GM12878 (cell line): Measurements from ENCODE around the gene BCL2L13. TPM values are rescaled to one million over a fixed set of nuclear protein-coding genes. Genes with fewer than 3 reads are reported as not detected.

Experiments used
- ATAC-seq: fragments of 200-7000 bp; cut with Tn5 transposase; 3 replicates; pipeline ENCODE4 v1.9.1; 2020; ENCODE audit warnings: mild to moderate bottlenecking, moderate library complexity
- BruUV-seq: library from RNA; stranded (reverse); fragments of 400-500 nt; replicated peaks from 2 replicates; lab custom pipeline; 2021; lab: Mats Ljungman, UMichigan
- CTCF ChIA-PET: fragments of 300-600 bp; sonication (Branson Sonifier 250); formaldehyde crosslinking; extraction: SDS; loops from one replicate; lab custom pipeline; 2021; ENCODE audit warnings: inconsistent platforms; lab: Yijun Ruan, JAX
- POLR2A ChIA-PET: fragments of 350-600 bp; formaldehyde crosslinking; extraction: SDS; loops from one replicate; lab custom pipeline; 2021; ENCODE audit warnings: inconsistent platforms; lab: Charles Lee
- RAD21 ChIA-PET: fragments of 300-600 bp; sonication (Branson Sonifier 250); formaldehyde crosslinking; loops from one replicate; lab custom pipeline; 2023; ENCODE audit warnings: antibody characterized with exemption; ENCODE audit not compliant: unreplicated experiment; lab: Charles Lee
- SMC1A ChIA-PET: fragments of 300-600 bp; sonication (Branson Sonifier 250); formaldehyde crosslinking; loops from one replicate; lab custom pipeline; 2023; ENCODE audit not compliant: unreplicated experiment, uncharacterized antibody; lab: Charles Lee
- DNase-seq: peaks from one replicate; pipeline ENCODE4 v3.0.0-alpha.2; 2011; ENCODE audit warnings: low read depth, low spot score
- FAIRE-seq: peaks from 3 replicates; lab custom pipeline; 2011; peaks lifted over from hg19 to GRCh38; lab: Jason Lieb, UNC
- H2AFZ ChIP-seq: 2 replicates; pipeline ENCODE4 v1.6.0; 2011; ENCODE audit warnings: low read depth, low read length, control low read depth; ENCODE audit not compliant: control insufficient read depth
- H3K27ac ChIP-seq: 2 replicates; pipeline ENCODE4 v1.5.1; 2011; ENCODE audit warnings: control low read depth; ENCODE audit not compliant: control insufficient read depth, insufficient read depth
- H3K27me3 ChIP-seq, 2 experiments: replicated peaks in 1 of 2; 2 replicates each; pipeline versions ENCODE4 v1.6.0 to v1.6.1; 2011; ENCODE audit warnings: low read length in 1 of 2; ENCODE audit not compliant: control insufficient read depth in 2 of 2, insufficient read depth in 2 of 2
- H3K36me3 ChIP-seq, 2 experiments: 2 replicates each; pipeline ENCODE4 v1.5.1; 2011; ENCODE audit warnings: low read length in 1 of 2; ENCODE audit not compliant: control insufficient read depth in 2 of 2, insufficient read depth in 2 of 2
- H3K4me1 ChIP-seq: 2 replicates; pipeline ENCODE4 v1.6.1; 2011; ENCODE audit warnings: mild to moderate bottlenecking, low read length, moderate library complexity, mixed read lengths; ENCODE audit not compliant: control insufficient read depth, insufficient read depth
- H3K4me2 ChIP-seq: 2 replicates; pipeline ENCODE4 v1.6.0; 2011; ENCODE audit warnings: control low read depth; ENCODE audit not compliant: control insufficient read depth, insufficient read depth
- H3K4me3 ChIP-seq: fragments of 200-600 bp; sonication (generic); 2 replicates; pipeline ENCODE4 v1.5.1; 2016
- H3K79me2 ChIP-seq: 2 replicates; pipeline ENCODE4 v1.6.0; 2011; ENCODE audit warnings: low read length; ENCODE audit not compliant: control insufficient read depth, insufficient read depth
- H3K9ac ChIP-seq: 2 replicates; pipeline ENCODE4 v1.8.0; 2011; ENCODE audit warnings: low read length, control low read depth, mixed read lengths; ENCODE audit not compliant: control insufficient read depth, insufficient read depth
- H3K9me3 ChIP-seq: replicated peaks from 3 replicates; pipeline ENCODE4 v1.5.1; 2011; ENCODE audit warnings: mild to moderate bottlenecking, low read length; ENCODE audit not compliant: control insufficient read depth, insufficient read depth
- H4K20me1 ChIP-seq: 2 replicates; pipeline ENCODE4 v1.6.0; 2011; ENCODE audit not compliant: control insufficient read depth, insufficient read depth
- CBFB ChIP-seq: IDR thresholded peaks from 2 replicates; pipeline ENCODE4 v1.6.1; 2016; ENCODE audit warnings: antibody characterized with exemption, low read depth
- EZH2 ChIP-seq: IDR thresholded peaks from 2 replicates; pipeline ENCODE4 v1.6.1; 2012; ENCODE audit warnings: low read depth, mild to moderate bottlenecking, control low read depth, inconsistent platforms, low read length, borderline replicate concordance; ENCODE audit not compliant: control insufficient read depth
- IRF4 ChIP-seq: IDR thresholded peaks from 2 replicates; pipeline ENCODE4 v1.6.1; 2011; ENCODE audit warnings: low read depth, low read length
- NR2C1 ChIP-seq: fragments of 450-650 bp; IDR thresholded peaks from 2 replicates; pipeline ENCODE4 v1.6.1; 2017; ENCODE audit warnings: antibody characterized with exemption, mild to moderate bottlenecking, moderate library complexity
- POU2F2 ChIP-seq: IDR thresholded peaks from 3 replicates; pipeline ENCODE4 v1.6.1; 2011; ENCODE audit warnings: low read depth, mild to moderate bottlenecking, low read length, borderline replicate concordance
- WGBS: methylation state at CpG from one replicate; pipeline ENCODE4 v1.1.6; 2016; ENCODE audit warnings: low lambda C conversion rate; ENCODE audit not compliant: insufficient replicate concordance, insufficient coverage; ENCODE audit errors: missing lambda C conversion rate; 5-methylcytosine and 5-hydroxymethylcytosine counted together
- in situ Hi-C: fragments of 300-500 bp; cut with MboI; formaldehyde crosslinking; loops from 9 replicates; pipeline ENCODE4 v1.14.3; 2018; ENCODE audit warnings: mixed read lengths
- intact Hi-C: fragments of 100-400 bp; cut with micrococcal nuclease; formaldehyde crosslinking; loops from one replicate; pipeline ENCODE4 v1.14.2; 2022; ENCODE audit not compliant: unreplicated experiment
- polyA plus RNA-seq, 11 experiments: library from polyadenylated mRNA; depleted of rRNA in 4 of 11; unstranded in 6 of 11; stranded (reverse) in 5 of 11; fragments of >200 nt; fragmentation: Nextera tagmentation in 4 of 11; fragmentation: Illumina TruSeq in 1 of 11; extraction: Ambion mirVana in 4 of 11; extraction: Trizol in 1 of 11; gene quantifications; 1 replicate in 1 of 11; 2 replicates in 10 of 11; pipeline versions ENCODE4 v1.2.1 to v1.2.3, GENCODE V29; 2011 to 2016; ENCODE audit warnings: inconsistent platforms in 2 of 11, missing spikeins in 2 of 11, low read depth in 1 of 11
- total RNA-seq, 4 experiments: library from RNA; depleted of rRNA in 3 of 4; stranded (reverse); fragments of >200 nt in 3 of 4; fragmentation: Illumina TruSeq in 1 of 4; extraction: Trizol in 1 of 4; gene quantifications; 2 replicates each; pipeline versions ENCODE4 v1.2.1 to v1.2.3, GENCODE V29; 2013 to 2021
- TF ChIP-seq, protein P1 (sequence below): fragments of 450-650 bp; IDR thresholded peaks from 2 replicates; pipeline ENCODE4 v1.6.1; 2016; ENCODE audit warnings: mild to moderate bottlenecking, moderate library complexity, borderline replicate concordance
- TF ChIP-seq, protein P2 (sequence below): IDR thresholded peaks from 2 replicates; pipeline ENCODE4 v1.6.1; 2012; ENCODE audit warnings: low read depth, low read length, improper control_type of control experiment

BCL2L13 gene
- total and polyA plus RNA-seq, 10 of the 15 experiments (the other 5 are each of a cell fraction or from before 2014, with no cell fraction given), result 18.6 to 30.6 (median 28.2) TPM

DNA sequence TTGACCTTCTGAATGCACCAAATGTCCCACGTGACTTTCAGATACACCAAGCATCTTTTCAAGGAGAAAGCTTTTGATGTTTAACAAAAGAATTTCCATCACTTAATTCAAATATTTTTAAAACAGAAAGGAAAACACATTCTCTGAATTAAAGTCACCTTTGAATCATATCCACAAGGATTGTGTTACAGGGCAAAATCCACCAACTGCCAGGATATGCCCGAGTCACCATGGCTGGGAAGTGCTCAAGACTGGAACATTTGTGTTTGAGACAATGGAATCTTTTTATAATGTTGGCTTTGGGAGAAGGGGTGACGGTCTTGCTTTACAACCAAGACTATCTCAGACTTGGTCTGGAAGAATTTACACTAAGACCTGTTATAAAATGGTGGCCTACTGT is 94.9 kb downstream of the BCL2L13 start:
- Histone ChIP-seq H3K36me3 (peaks cover 17 to 18% of the 10 kb centered on the region in 2 experiments), H3K4me1 (no peaks in the 10 kb centered on the region), H2AFZ (no peak overlapping the region), H3K27ac (no peak overlapping the region)
- DNase-seq, result no peak
- TF ChIP-seq, protein P1, sequence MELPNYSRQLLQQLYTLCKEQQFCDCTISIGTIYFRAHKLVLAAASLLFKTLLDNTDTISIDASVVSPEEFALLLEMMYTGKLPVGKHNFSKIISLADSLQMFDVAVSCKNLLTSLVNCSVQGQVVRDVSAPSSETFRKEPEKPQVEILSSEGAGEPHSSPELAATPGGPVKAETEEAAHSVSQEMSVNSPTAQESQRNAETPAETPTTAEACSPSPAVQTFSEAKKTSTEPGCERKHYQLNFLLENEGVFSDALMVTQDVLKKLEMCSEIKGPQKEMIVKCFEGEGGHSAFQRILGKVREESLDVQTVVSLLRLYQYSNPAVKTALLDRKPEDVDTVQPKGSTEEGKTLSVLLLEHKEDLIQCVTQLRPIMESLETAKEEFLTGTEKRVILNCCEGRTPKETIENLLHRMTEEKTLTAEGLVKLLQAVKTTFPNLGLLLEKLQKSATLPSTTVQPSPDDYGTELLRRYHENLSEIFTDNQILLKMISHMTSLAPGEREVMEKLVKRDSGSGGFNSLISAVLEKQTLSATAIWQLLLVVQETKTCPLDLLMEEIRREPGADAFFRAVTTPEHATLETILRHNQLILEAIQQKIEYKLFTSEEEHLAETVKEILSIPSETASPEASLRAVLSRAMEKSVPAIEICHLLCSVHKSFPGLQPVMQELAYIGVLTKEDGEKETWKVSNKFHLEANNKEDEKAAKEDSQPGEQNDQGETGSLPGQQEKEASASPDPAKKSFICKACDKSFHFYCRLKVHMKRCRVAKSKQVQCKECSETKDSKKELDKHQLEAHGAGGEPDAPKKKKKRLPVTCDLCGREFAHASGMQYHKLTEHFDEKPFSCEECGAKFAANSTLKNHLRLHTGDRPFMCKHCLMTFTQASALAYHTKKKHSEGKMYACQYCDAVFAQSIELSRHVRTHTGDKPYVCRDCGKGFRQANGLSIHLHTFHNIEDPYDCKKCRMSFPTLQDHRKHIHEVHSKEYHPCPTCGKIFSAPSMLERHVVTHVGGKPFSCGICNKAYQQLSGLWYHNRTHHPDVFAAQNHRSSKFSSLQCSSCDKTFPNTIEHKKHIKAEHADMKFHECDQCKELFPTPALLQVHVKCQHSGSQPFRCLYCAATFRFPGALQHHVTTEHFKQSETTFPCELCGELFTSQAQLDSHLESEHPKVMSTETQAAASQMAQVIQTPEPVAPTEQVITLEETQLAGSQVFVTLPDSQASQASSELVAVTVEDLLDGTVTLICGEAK, result no peak
- TF ChIP-seq EZH2 (no peak), POU2F2 (no peak), CBFB (no peak), IRF4 (no peak), NR2C1 (no peak)
- TF ChIP-seq, protein P2, sequence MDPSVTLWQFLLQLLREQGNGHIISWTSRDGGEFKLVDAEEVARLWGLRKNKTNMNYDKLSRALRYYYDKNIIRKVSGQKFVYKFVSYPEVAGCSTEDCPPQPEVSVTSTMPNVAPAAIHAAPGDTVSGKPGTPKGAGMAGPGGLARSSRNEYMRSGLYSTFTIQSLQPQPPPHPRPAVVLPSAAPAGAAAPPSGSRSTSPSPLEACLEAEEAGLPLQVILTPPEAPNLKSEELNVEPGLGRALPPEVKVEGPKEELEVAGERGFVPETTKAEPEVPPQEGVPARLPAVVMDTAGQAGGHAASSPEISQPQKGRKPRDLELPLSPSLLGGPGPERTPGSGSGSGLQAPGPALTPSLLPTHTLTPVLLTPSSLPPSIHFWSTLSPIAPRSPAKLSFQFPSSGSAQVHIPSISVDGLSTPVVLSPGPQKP, result no peak
- TF ChIP-seq, all 136 proteins: peak for 0
- CTCF ChIA-PET, result interaction anchor here (1.5 kb wide), 1 partner anchor 175 kb away, joined by 7 read pairs; no protein-coding TSS in a partner anchor
- Histone ChIP-seq H3K79me2 (no peaks in the 10 kb centered on the region), H3K9ac (no peak overlapping the region), H3K9me3 (no peaks in the 10 kb centered on the region), H3K4me3 (no peak overlapping the region), H4K20me1 (no peaks in the 10 kb centered on the region; the same call in 1 of the 2 replicates), H3K27me3 (no peaks in the 10 kb centered on the region), H3K4me2 (no peak overlapping the region)
- WGBS, result 97% methylated on average over 3 of the region's 3 CpGs
- RAD21 ChIA-PET, result no interaction called here
- POLR2A ChIA-PET, result no interaction called here
- intact Hi-C loops, result no loop called here
- in situ Hi-C loops, result no loop called here
- no TSS peak for BruUV-seq
- ATAC-seq (no peak), FAIRE-seq (no peak)
- SMC1A ChIA-PET, result interaction anchor here (0.6 kb wide), 1 partner anchor 171 kb away, joined by 3 read pairs; no protein-coding TSS in a partner anchor
